ENCODE results near the gene MCF2L2. TPM values are rescaled to one million over a fixed set of nuclear protein-coding genes. Genes with fewer than 3 reads are reported as not detected.
"Not testable (repeated sequence)": the region's sequence is repeated elsewhere in the genome, so short reads cannot be mapped to it uniquely, and the experiment has no call there.

MCF2L2 gene
- polyA plus RNA-seq, 6 donors from 2014 or later = not detected

GRCh38 chr3:183167975-183168374 lies 260.4 kb downstream of the MCF2L2 start:
- H3K27ac Mint-ChIP-seq = peak overlapping the region in 1 of 6 donors; percentile 34
- H3K4me3 Mint-ChIP-seq; ATAC-seq (ENCODE audit: low read depth in 2 of 2); H3K4me1 Mint-ChIP-seq; DNase-seq: not testable (repeated sequence)
- H3K36me3 Mint-ChIP-seq = peaks cover 4 to 12% of the 10 kb centered on the region in 2 donors
- peaks cover 0 to 31% (median 20%) of the 10 kb centered on the region in 7 donors for H3K9me3 Mint-ChIP-seq
- peaks cover 58 to 80% (median 76%) of the 10 kb centered on the region in 3 donors for H3K27me3 Mint-ChIP-seq

GRCh38 chr3:183163563-183163962 lies 264.9 kb downstream of the MCF2L2 start:
- H3K36me3 Mint-ChIP-seq = peaks cover 0 to 4% of the 10 kb centered on the region in 2 donors
- H3K27ac Mint-ChIP-seq = no peak overlapping the region
- DNase-seq = no peak
- peaks cover 14 to 24% (median 17%) of the 10 kb centered on the region in 3 donors for H3K4me1 Mint-ChIP-seq
- H3K27me3 Mint-ChIP-seq = peaks cover 51 to 76% (median 55%) of the 10 kb centered on the region in 3 donors
- peaks cover 0 to 44% (median 33%) of the 10 kb centered on the region in 7 donors for H3K9me3 Mint-ChIP-seq
- no peak for ATAC-seq (ENCODE audit: low read depth in 2 of 2)
- peak overlapping the region in 6 of 8 donors; percentile 43 to 84 (median 82) for H3K4me3 Mint-ChIP-seq

DNA sequence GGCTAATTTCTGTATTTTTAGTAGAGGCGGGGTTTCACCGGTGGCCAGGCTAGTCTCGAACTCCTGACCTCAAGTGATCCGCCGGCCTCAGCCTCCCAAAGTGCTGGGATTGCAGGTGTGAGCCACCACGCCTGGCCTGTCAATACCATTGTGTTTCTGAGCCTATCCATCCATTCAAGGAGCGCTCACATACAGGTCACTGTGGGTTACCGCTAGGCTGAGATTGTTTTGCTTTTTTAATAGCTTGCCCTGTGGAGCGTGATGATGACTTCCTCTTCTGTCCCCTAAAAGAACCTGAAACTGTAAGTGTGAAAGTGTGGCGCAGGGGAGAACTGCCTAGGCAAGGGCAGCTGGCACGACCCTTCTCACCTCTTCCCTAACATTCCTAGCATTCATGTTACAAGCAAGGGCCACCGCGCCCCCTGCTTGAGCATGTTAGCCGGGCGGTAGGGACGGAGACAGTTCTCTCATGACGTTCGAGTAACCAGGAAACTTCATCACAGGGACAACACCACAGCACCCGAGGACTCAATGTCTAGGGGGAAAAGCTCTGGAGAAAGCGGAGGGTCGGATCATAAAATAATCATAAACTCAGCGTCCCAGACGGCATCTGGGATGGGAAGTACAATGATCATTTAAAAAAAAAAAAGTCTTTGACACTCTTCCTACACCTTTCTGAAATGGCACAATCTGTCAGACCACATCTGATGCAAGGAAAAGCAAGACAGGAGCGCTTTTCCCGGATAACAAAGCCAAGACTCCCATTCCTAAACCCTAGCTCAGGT lies 266.7 kb downstream of the MCF2L2 start:
- Mint-ChIP-seq H3K36me3 (no peaks in the 10 kb centered on the region), H3K27ac (peak overlapping the region; percentile 83 to 98 (median 92)), H3K9me3 (peaks cover 0 to 38% (median 25%) of the 10 kb centered on the region in 7 donors), H3K27me3 (peaks cover 56 to 77% (median 56%) of the 10 kb centered on the region in 3 donors), H3K4me3 (peak overlapping the region; percentile 82 to 94 (median 88)), H3K4me1 (peaks cover 14 to 30% (median 18%) of the 10 kb centered on the region in 3 donors)
- DNase-seq (peak; percentile 87), ATAC-seq (ENCODE audit: low read depth in 2 of 2) (peak; percentile 89 to 91)

GRCh38 chr3:183160616-183161015 lies 267.8 kb downstream of the MCF2L2 start:
- H3K4me1 Mint-ChIP-seq = peaks cover 14 to 30% (median 18%) of the 10 kb centered on the region in 3 donors
- peak overlapping the region in 2 of 6 donors; percentile 26 to 41 for H3K27ac Mint-ChIP-seq

DNA sequence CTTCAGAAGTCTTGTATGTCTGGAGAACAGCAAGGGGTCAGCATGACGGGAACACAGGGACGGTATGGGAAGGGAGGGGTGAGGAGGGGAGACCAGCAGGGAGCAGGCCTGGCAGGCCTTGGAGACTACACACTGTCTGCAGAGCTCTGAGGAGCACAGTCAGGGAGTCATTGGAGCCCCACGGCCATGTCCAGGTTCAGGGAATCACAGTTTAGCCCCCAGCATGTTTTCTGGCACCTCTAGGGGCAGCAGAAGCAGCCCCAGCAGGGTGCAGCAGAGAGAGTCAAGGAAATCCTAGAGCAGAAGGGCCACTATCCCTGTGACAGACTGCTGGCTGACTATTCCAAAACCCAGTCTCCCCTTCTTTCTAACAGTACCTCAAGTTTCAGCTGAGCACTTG lies 269.1 kb downstream of the MCF2L2 start:
- Mint-ChIP-seq H3K36me3 (no peaks in the 10 kb centered on the region), H3K4me1 (peaks cover 14 to 30% (median 18%) of the 10 kb centered on the region in 3 donors), H3K4me3 (no peak overlapping the region), H3K27ac (no peak overlapping the region), H3K27me3 (peaks cover 67 to 88% (median 70%) of the 10 kb centered on the region in 3 donors), H3K9me3 (peaks cover 0 to 29% (median 18%) of the 10 kb centered on the region in 7 donors)
- ATAC-seq (ENCODE audit: low read depth in 2 of 2) (no peak), DNase-seq (no peak)

More at GRCh38 chr3:183160616-183161015, 267.8 kb downstream of the MCF2L2 start:
- peak overlapping the region in 1 of 8 donors; percentile 41 for H3K4me3 Mint-ChIP-seq
- ATAC-seq (ENCODE audit: low read depth in 2 of 2) = no peak
- no peaks in the 10 kb centered on the region for H3K36me3 Mint-ChIP-seq
- peaks cover 0 to 30% (median 19%) of the 10 kb centered on the region in 7 donors for H3K9me3 Mint-ChIP-seq
- DNase-seq = no peak
- H3K27me3 Mint-ChIP-seq = peaks cover 60 to 82% (median 66%) of the 10 kb centered on the region in 3 donors

DNA sequence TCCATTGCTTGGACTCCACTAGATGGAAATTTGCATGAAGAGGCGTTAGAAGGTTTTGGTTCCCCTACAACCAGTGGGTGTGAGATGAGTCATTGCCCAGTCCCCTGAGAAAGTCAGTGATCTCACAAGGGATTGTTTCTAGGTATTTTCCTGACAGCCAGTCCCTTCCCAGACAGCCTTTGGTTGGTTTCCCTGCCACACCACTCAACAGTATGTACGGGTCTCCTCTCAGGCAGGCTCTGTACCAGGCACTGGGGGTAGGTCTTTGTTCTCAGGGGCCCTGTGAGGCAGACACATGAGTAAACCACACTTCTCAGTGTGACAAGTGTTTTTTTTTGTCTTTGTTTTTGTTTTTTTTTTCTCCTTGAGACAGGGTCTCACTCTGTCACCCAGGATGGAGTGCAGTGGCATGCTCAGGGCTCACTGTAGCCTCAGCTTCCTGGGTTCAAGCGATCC lies 269.8 kb downstream of the MCF2L2 start:
- Mint-ChIP-seq H3K36me3 (no peaks in the 10 kb centered on the region), H3K27me3 (peaks cover 67 to 88% (median 78%) of the 10 kb centered on the region in 3 donors), H3K9me3 (peaks cover 0 to 29% (median 17%) of the 10 kb centered on the region in 7 donors), H3K27ac (peak overlapping the region in 2 of 6 donors; percentile 11 to 21), H3K4me3 (peak overlapping the region in 1 of 8 donors; percentile 16), H3K4me1 (peaks cover 14 to 30% (median 18%) of the 10 kb centered on the region in 3 donors)
- DNase-seq (peak; percentile 31), ATAC-seq (ENCODE audit: low read depth in 2 of 2) (peak in 1 of 2 donors; percentile 11)

DNA sequence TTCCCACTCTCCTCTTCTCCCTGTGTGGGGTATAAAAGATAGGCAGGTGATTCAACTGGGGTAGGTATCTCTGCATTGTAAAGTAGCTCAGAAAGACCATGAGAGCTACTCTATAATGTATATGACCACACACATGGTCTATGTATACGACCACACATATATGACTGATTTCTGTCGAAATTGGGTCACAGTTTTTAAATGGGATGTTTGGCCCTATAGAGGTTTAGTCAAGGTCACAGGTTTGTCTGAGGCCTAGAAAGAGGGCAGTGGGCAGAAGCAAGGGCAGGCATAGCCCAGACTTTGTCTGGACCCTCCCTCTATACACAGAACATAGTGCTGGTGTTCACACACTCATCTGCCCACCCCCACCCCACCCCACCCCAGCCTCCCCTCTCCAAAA lies 270.3 kb downstream of the MCF2L2 start:
- Mint-ChIP-seq H3K9me3 (peaks cover 0 to 29% (median 16%) of the 10 kb centered on the region in 7 donors), H3K4me1 (peaks cover 14 to 28% (median 18%) of the 10 kb centered on the region in 3 donors), H3K4me3 (no peak overlapping the region), H3K27ac (no peak overlapping the region), H3K36me3 (no peaks in the 10 kb centered on the region), H3K27me3 (peaks cover 69 to 87% (median 82%) of the 10 kb centered on the region in 3 donors)
- ATAC-seq (ENCODE audit: low read depth in 2 of 2) (no peak), DNase-seq (no peak)

DNA sequence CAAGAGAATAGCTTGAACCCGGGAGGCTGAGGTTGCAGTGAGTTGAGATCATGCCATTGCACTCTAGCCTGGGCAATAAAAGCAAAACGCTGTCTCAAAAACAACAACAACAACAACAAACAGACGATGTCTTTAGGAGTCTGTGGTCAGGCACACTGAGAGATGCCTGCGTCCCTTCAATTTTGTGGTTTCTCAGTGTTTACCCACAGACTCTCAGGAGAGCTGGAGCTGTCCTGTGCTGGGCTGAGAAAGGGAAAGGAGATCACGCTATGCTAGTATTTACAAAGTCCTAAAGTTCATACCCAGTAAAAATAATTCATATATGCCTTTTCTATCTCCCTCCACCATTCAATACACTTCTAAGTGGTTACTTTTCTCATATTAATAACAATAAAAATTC lies 272.2 kb downstream of the MCF2L2 start:
- DNase-seq (no peak), ATAC-seq (ENCODE audit: low read depth in 2 of 2) (no peak)
- peaks cover 0 to 20% (median 11%) of the 10 kb centered on the region in 7 donors for H3K9me3 Mint-ChIP-seq
- no peak overlapping the region for H3K27ac Mint-ChIP-seq
- H3K4me3 Mint-ChIP-seq = no peak overlapping the region
- H3K4me1 Mint-ChIP-seq = peaks cover 6 to 23% (median 9%) of the 10 kb centered on the region in 3 donors
- no peaks in the 10 kb centered on the region for H3K36me3 Mint-ChIP-seq
- H3K27me3 Mint-ChIP-seq = peaks cover 82 to 89% (median 86%) of the 10 kb centered on the region in 3 donors

DNA sequence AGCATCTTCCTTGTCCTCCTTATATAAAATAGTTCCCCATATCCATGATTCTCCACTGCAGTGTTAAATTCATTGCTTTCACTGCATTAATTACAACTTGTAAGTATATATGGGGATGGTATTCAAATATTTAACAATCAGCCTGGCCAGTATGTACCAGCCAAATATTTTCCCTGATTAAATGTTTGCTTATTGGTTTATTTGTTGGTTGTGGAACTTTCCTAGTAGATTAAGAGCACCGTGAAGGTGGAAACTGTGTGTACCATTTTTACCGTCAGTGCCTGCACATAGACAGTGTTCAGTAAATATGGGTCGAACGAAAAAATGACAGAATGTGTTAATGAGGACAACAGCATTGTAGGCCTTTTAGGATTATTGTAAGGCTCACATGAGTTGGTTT lies 272.9 kb downstream of the MCF2L2 start:
- no peak overlapping the region for H3K4me3 Mint-ChIP-seq
- H3K9me3 Mint-ChIP-seq = peaks cover 0 to 16% (median 8%) of the 10 kb centered on the region in 7 donors
- peaks cover 6 to 23% (median 12%) of the 10 kb centered on the region in 3 donors for H3K4me1 Mint-ChIP-seq
- no peak overlapping the region for H3K27ac Mint-ChIP-seq
- DNase-seq = no peak
- H3K36me3 Mint-ChIP-seq = no peaks in the 10 kb centered on the region
- H3K27me3 Mint-ChIP-seq = peaks cover 89 to 93% (median 92%) of the 10 kb centered on the region in 3 donors
- no peak for ATAC-seq (ENCODE audit: low read depth in 2 of 2)

GRCh38 chr3:183153210-183153950 lies 275.0 kb downstream of the MCF2L2 start:
- ATAC-seq (ENCODE audit: low read depth in 2 of 2) (no peak), DNase-seq (no peak)
- Mint-ChIP-seq H3K4me1 (peaks cover 6 to 11% (median 6%) of the 10 kb centered on the region in 3 donors), H3K36me3 (peaks cover 0 to 7% of the 10 kb centered on the region in 2 donors), H3K9me3 (peaks cover 0 to 8% (median 2%) of the 10 kb centered on the region in 7 donors), H3K27me3 (peaks cover 87 to 91% (median 88%) of the 10 kb centered on the region in 3 donors), H3K4me3 (no peak overlapping the region), H3K27ac (no peak overlapping the region)

DNA sequence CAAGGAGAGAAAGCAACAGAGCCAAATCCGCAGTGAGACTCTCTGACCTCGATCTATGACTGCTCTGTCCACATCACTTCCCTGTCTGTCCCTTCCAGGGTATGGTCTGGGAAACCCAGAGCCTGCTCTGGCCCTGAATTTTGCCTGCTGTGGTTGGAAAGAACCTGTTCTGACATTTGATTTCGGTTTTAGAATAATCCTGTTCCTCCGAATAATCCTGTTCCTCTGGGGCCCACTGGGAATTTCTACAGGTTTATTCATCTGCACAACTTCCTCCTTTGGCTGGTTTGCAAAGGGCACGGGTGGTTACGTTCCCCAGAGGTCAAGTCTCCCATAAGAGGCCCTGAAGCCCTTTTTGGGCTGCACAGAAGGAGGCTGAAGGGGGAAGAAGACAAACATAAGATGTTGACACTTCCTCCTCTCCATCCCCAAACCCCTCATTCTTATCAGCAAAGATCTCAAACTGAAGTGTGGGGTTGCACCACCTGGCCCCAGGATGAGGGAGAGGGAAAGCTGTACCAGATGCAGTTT lies 276.5 kb downstream of the MCF2L2 start:
- H3K27me3 Mint-ChIP-seq = peaks cover 87 to 92% (median 89%) of the 10 kb centered on the region in 3 donors

DNA sequence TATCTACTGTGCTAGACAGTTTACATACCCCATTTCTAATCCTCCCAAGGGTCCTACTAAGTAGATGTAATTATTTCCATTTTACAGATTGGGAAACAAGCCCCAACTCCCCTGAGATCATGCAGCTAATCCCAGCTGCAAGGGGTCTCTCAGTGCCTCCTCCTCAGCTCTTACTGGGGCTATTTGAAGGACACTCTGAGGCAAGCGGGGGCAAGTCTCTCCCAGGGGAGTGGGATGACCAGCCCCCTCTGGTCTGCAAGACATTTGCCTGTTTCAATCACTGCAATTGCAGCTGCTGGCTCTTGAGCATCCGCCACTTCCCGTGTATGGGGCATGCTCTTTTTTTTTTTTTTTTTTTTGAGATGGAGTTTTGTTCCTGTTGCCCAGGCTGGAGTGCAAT lies 277.3 kb downstream of the MCF2L2 start:
- Mint-ChIP-seq H3K27ac (no peak overlapping the region), H3K27me3 (peaks cover 84 to 89% (median 85%) of the 10 kb centered on the region in 3 donors), H3K36me3 (peaks cover 0 to 12% of the 10 kb centered on the region in 2 donors), H3K9me3 (peaks cover 0 to 6% (median 0%) of the 10 kb centered on the region in 7 donors), H3K4me1 (peaks cover 6 to 7% (median 6%) of the 10 kb centered on the region in 3 donors), H3K4me3 (peak overlapping the region in 1 of 8 donors; percentile 26)
- ATAC-seq (ENCODE audit: low read depth in 2 of 2) (no peak), DNase-seq (no peak)

More for the DNA sequence above, 276.5 kb downstream of the MCF2L2 start:
- DNase-seq = no peak
- no peak for ATAC-seq (ENCODE audit: low read depth in 2 of 2)
- peaks cover 0 to 12% of the 10 kb centered on the region in 2 donors for H3K36me3 Mint-ChIP-seq
- H3K27ac Mint-ChIP-seq = peak overlapping the region in 1 of 6 donors; percentile 72
- peaks cover 0 to 6% (median 0%) of the 10 kb centered on the region in 7 donors for H3K9me3 Mint-ChIP-seq
- peaks cover 6 to 7% (median 6%) of the 10 kb centered on the region in 3 donors for H3K4me1 Mint-ChIP-seq
- H3K4me3 Mint-ChIP-seq = no peak overlapping the region
